ENCODE results near the gene GRB10. TPM values are rescaled to one million over a fixed set of nuclear protein-coding genes. Genes with fewer than 3 reads are reported as not detected.
"Not testable (repeated sequence)": the region's sequence is repeated elsewhere in the genome, so short reads cannot be mapped to it uniquely, and the experiment has no call there.

GRB10 gene
- total RNA-seq, 8 experiments from 2014 or later, result 14.7 to 38.6 (median 30.9) TPM

DNA sequence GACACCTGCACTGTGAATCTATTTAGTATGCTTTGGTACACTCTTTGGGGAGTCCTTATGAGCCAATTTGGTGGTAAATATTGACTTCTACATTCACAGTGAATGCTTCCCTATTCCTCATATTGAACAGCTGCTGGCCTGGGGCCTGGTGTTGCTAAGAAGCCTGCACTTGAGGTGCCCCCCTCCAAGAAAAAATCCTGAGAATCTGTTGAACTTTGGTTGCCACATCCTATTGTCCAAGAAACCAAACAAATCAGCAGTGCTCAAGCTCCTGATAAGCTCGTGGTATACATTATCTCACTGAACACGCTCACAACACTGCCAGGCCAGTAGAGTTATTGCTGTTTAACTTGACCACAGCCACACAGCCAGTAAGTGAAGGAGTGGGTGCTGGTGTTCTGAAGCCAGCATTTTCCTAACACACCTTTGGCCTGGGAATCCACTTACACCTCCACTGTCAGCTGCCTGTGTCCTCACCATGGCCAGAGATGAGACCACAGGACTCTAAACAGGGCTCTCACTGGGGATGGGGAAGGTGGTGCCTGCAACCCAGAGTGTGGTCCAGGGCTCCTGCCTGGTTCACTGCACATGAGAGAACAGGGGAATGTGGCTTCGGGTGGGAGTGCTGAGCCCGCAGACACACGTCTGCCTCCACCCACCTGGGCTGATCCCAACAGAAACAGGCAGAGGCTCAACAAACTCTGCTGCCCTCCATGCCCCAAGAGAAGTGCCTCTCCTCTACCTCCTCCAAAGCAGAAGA is 224.2 kb downstream of the GRB10 start:
- 0 to 86% (median 19%) methylated on average over 1 to 3 of the region's 5 CpGs; no CpG with 5 or more reads in 7 of the 10 experiments for WGBS, 10 experiments

GRCh38 chr7:50557099-50557498 is 225.6 kb downstream of the GRB10 start:
- H3K4me1 ChIP-seq (replicated peaks in 1 of 2), result peaks cover 12 to 54% of the 10 kb centered on the region in 2 donors
- no peak overlapping the region for H3K4me3 ChIP-seq
- no peak overlapping the region for H3K27ac ChIP-seq
- WGBS, 10 experiments, result 0 to 94% (median 79%) methylated on average over 1 to 2 of the region's 2 CpGs; no CpG with 5 or more reads in 2 of the 10 experiments
- in situ Hi-C loops (cut with MboI; ENCODE audit: low pct_unique_long_range_greater_than_20kb in 2 of 9, low sequenced_read_pairs in 9 of 9, unreplicated experiment in 9 of 9), result no loop called here
- no peak for ATAC-seq (replicated peaks in 6 of 8)

More for the DNA sequence above, 224.2 kb downstream of the GRB10 start:
- peaks cover 12 to 45% of the 10 kb centered on the region in 2 donors for H3K4me1 ChIP-seq (replicated peaks in 1 of 2)
- no peak overlapping the region for H3K4me3 ChIP-seq
- in situ Hi-C loops (cut with MboI; ENCODE audit: low pct_unique_long_range_greater_than_20kb in 2 of 9, low sequenced_read_pairs in 9 of 9, unreplicated experiment in 9 of 9), result no loop called here
- no peak overlapping the region for H3K27ac ChIP-seq
- peak in 2 of 8 experiments; percentile 30 to 77 for ATAC-seq (replicated peaks in 6 of 8)

- no peak for ATAC-seq (replicated peaks in 6 of 8)
- in situ Hi-C loops (cut with MboI; ENCODE audit: low pct_unique_long_range_greater_than_20kb in 2 of 9, low sequenced_read_pairs in 9 of 9, unreplicated experiment in 9 of 9), result no loop called here
- Histone ChIP-seq H3K27ac (no peak overlapping the region), H3K4me3 (no peak overlapping the region), H3K4me1 (replicated peaks in 1 of 2) (peaks cover 17 to 49% of the 10 kb centered on the region in 2 donors)
- 0 to 67% (median 36%) methylated on average over 2 to 8 of the region's 8 CpGs; no CpG with 5 or more reads in 1 of the 10 experiments for WGBS, 10 experiments
Measured at GRCh38 chr7:50556247-50556991, 226.3 kb downstream of the GRB10 start.

GRCh38 chr7:50555594-50556140 is 227.0 kb downstream of the GRB10 start:
- H3K4me3 ChIP-seq, result no peak overlapping the region
- H3K4me1 ChIP-seq (replicated peaks in 1 of 2), result peaks cover 16 to 43% of the 10 kb centered on the region in 2 donors
- WGBS, 10 experiments, result 10 to 99% (median 83%) methylated on average over 1 to 8 of the region's 9 CpGs; no CpG with 5 or more reads in 2 of the 10 experiments
- no peak for ATAC-seq (replicated peaks in 6 of 8)
- in situ Hi-C loops (cut with MboI; ENCODE audit: low pct_unique_long_range_greater_than_20kb in 2 of 9, low sequenced_read_pairs in 9 of 9, unreplicated experiment in 9 of 9), result no loop called here
- H3K27ac ChIP-seq, result no peak overlapping the region

GRCh38 chr7:50554431-50555322 is 228.0 kb downstream of the GRB10 start:
- in situ Hi-C loops (cut with MboI; ENCODE audit: low pct_unique_long_range_greater_than_20kb in 2 of 9, low sequenced_read_pairs in 9 of 9, unreplicated experiment in 9 of 9), result no loop called here
- no peak for ATAC-seq (replicated peaks in 6 of 8)
- Histone ChIP-seq H3K4me1 (replicated peaks in 1 of 2) (peaks cover 15 to 38% of the 10 kb centered on the region in 2 donors), H3K4me3 (no peak overlapping the region), H3K27ac (no peak overlapping the region)
- 30 to 100% (median 90%) methylated on average over 1 to 7 of the region's 14 CpGs; no CpG with 5 or more reads in 1 of the 10 experiments for WGBS, 10 experiments

- 0 to 100% (median 39%) methylated on average over 1 to 3 of the region's 3 CpGs; no CpG with 5 or more reads in 3 of the 10 experiments for WGBS, 10 experiments
- in situ Hi-C loops (cut with MboI; ENCODE audit: low pct_unique_long_range_greater_than_20kb in 2 of 9, low sequenced_read_pairs in 9 of 9, unreplicated experiment in 9 of 9), result no loop called here
- H3K27ac ChIP-seq, result no peak overlapping the region
- peaks cover 15 to 37% of the 10 kb centered on the region in 2 donors for H3K4me1 ChIP-seq (replicated peaks in 1 of 2)
- ATAC-seq (replicated peaks in 6 of 8), result no peak
- no peak overlapping the region for H3K4me3 ChIP-seq
Measured at GRCh38 chr7:50553973-50554372, 228.7 kb downstream of the GRB10 start.

DNA sequence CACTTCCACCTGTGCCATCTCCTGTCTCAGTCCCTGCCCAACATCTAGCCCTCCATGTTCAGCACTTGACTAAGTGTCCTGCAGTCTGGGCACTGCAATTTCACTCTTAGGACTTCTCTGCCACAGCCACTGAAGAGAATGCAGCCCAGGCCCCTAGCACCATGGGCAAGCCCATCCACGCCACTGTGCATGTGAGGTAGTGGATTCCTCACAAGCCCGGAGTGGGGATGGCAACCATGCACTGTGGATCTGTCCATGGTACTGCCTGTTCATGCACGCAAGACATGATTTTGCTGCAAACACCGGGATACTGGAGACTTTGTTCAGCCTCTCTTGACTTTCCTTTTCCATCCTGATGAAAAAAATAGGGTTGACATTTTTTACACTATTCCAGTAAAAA is 229.8 kb downstream of the GRB10 start:
- peak overlapping the region in 1 of 2 donors; percentile 40 for H3K27ac ChIP-seq
- peak in 5 of 8 experiments; percentile 21 to 52 (median 44) for ATAC-seq (replicated peaks in 6 of 8)
- WGBS, 10 experiments, result 0 to 86% (median 60%) methylated on average over 1 to 4 of the region's 4 CpGs; no CpG with 5 or more reads in 1 of the 10 experiments
- H3K4me1 ChIP-seq (replicated peaks in 1 of 2), result peaks cover 15 to 29% of the 10 kb centered on the region in 2 donors
- in situ Hi-C loops (cut with MboI; ENCODE audit: low pct_unique_long_range_greater_than_20kb in 2 of 9, low sequenced_read_pairs in 9 of 9, unreplicated experiment in 9 of 9), result no loop called here
- no peak overlapping the region for H3K4me3 ChIP-seq

DNA sequence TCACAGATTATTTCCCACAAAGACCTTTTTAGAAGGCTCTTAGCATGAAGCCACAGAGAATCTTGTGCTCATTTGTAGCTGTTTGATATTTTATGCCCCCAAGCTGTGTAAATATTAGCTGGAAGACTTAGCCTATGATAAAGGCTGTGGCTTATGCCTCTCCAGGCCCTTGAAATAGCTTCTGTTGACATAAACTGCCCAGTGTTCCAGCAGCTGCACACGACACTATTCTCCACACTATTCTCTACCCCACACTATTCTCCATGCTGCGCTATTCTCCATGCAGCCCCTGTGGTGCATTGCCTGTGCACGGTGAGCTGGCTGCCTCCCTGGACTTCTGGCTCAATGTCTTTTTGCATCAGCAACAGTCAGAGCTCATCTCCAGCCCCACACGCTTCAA is 230.6 kb downstream of the GRB10 start:
- Histone ChIP-seq H3K4me3 (no peak overlapping the region), H3K4me1 (replicated peaks in 1 of 2) (peaks cover 15 to 25% of the 10 kb centered on the region in 2 donors), H3K27ac (no peak overlapping the region)
- peak in 6 of 8 experiments; percentile 45 to 98 (median 88) for ATAC-seq (replicated peaks in 6 of 8)
- in situ Hi-C loops (cut with MboI; ENCODE audit: low pct_unique_long_range_greater_than_20kb in 2 of 9, low sequenced_read_pairs in 9 of 9, unreplicated experiment in 9 of 9), result no loop called here
- 14 to 81% (median 60%) methylated on average over 1 to 3 of the region's 4 CpGs; no CpG with 5 or more reads in 1 of the 10 experiments for WGBS, 10 experiments

- H3K4me1 ChIP-seq (replicated peaks in 1 of 2); ATAC-seq (replicated peaks in 6 of 8); H3K27ac ChIP-seq; H3K4me3 ChIP-seq; in situ Hi-C loops (cut with MboI; ENCODE audit: low pct_unique_long_range_greater_than_20kb in 2 of 9, low sequenced_read_pairs in 9 of 9, unreplicated experiment in 9 of 9): not testable (repeated sequence)
- 0 to 100% (median 92%) methylated on average over 1 to 3 of the region's 4 CpGs; no CpG with 5 or more reads in 1 of the 10 experiments for WGBS, 10 experiments
Measured at GRCh38 chr7:50545613-50546012, 237.1 kb downstream of the GRB10 start.

GRCh38 chr7:50544992-50545391 is 237.7 kb downstream of the GRB10 start:
- H3K4me3 ChIP-seq, result no peak overlapping the region
- peaks cover 0 to 10% of the 10 kb centered on the region in 2 donors for H3K4me1 ChIP-seq (replicated peaks in 1 of 2)
- in situ Hi-C loops (cut with MboI; ENCODE audit: low pct_unique_long_range_greater_than_20kb in 2 of 9, low sequenced_read_pairs in 9 of 9, unreplicated experiment in 9 of 9), result no loop called here
- ATAC-seq (replicated peaks in 6 of 8), result peak in 1 of 8 experiments; percentile 78
- WGBS, 10 experiments, result 0 to 83% (median 62%) methylated on average over 1 to 6 of the region's 6 CpGs; no CpG with 5 or more reads in 1 of the 10 experiments
- no peak overlapping the region for H3K27ac ChIP-seq

DNA sequence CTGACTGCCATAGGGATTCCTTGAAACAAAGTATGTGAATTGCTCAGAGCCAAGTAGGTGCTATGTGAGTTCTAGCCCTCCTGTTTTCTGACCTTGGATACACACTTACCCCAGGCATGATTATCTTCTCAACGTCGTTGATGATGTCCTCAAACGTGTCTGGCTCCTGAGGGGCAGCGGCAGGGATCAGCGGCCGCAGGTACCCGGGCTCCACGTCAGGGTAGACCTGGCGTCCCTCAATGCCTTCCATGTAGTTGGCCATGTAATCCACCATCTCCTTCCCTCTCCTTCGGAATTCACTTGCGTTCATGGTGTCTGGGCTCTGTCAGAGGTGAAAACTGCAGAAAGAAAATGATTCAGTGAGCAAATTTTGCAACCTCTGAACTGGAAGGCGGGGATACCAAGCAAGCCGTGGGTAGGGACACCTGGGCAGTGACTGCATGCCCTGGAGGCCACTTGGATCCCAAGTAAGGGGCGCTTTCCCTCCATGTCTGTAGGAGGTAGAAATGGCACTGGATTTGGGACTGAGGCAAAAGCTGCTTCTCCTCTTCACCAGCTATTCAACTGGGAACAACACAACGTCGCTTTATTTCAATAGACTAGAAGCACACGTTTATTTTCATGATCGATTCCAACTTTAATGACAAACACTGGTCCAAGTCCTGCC is 238.8 kb downstream of the GRB10 start:
- ATAC-seq (replicated peaks in 6 of 8), result no peak
- WGBS, 10 experiments, result 31 to 98% (median 84%) methylated on average over 1 to 14 of the region's 18 CpGs; no CpG with 5 or more reads in 2 of the 10 experiments
- in situ Hi-C loops (cut with MboI; ENCODE audit: low pct_unique_long_range_greater_than_20kb in 2 of 9, low sequenced_read_pairs in 9 of 9, unreplicated experiment in 9 of 9), result no loop called here
- Histone ChIP-seq H3K4me1 (replicated peaks in 1 of 2) (peaks cover 0 to 10% of the 10 kb centered on the region in 2 donors), H3K4me3 (no peak overlapping the region), H3K27ac (no peak overlapping the region)

- Histone ChIP-seq H3K27ac (no peak overlapping the region), H3K4me1 (replicated peaks in 1 of 2) (peaks cover 0 to 10% of the 10 kb centered on the region in 2 donors), H3K4me3 (no peak overlapping the region)
- WGBS, 10 experiments, result 0 to 83% (median 76%) methylated on average over 1 to 7 of the region's 11 CpGs; no CpG with 5 or more reads in 2 of the 10 experiments
- peak in 2 of 8 experiments; percentile 23 to 27 for ATAC-seq (replicated peaks in 6 of 8)
- in situ Hi-C loops (cut with MboI; ENCODE audit: low pct_unique_long_range_greater_than_20kb in 2 of 9, low sequenced_read_pairs in 9 of 9, unreplicated experiment in 9 of 9), result no loop called here
Measured at GRCh38 chr7:50542132-50542531, 240.6 kb downstream of the GRB10 start.
